ENCODE data around the gene PTPRA.
A peak's percentile ranks its signal among the peaks of the same experiment; 100 is the strongest.
"Not testable (repeated sequence)": the region's sequence is repeated elsewhere in the genome, so short reads cannot be mapped to it uniquely, and the experiment has no call there.

The PTPRA gene, protein sequence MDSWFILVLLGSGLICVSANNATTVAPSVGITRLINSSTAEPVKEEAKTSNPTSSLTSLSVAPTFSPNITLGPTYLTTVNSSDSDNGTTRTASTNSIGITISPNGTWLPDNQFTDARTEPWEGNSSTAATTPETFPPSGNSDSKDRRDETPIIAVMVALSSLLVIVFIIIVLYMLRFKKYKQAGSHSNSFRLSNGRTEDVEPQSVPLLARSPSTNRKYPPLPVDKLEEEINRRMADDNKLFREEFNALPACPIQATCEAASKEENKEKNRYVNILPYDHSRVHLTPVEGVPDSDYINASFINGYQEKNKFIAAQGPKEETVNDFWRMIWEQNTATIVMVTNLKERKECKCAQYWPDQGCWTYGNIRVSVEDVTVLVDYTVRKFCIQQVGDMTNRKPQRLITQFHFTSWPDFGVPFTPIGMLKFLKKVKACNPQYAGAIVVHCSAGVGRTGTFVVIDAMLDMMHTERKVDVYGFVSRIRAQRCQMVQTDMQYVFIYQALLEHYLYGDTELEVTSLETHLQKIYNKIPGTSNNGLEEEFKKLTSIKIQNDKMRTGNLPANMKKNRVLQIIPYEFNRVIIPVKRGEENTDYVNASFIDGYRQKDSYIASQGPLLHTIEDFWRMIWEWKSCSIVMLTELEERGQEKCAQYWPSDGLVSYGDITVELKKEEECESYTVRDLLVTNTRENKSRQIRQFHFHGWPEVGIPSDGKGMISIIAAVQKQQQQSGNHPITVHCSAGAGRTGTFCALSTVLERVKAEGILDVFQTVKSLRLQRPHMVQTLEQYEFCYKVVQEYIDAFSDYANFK

DNA sequence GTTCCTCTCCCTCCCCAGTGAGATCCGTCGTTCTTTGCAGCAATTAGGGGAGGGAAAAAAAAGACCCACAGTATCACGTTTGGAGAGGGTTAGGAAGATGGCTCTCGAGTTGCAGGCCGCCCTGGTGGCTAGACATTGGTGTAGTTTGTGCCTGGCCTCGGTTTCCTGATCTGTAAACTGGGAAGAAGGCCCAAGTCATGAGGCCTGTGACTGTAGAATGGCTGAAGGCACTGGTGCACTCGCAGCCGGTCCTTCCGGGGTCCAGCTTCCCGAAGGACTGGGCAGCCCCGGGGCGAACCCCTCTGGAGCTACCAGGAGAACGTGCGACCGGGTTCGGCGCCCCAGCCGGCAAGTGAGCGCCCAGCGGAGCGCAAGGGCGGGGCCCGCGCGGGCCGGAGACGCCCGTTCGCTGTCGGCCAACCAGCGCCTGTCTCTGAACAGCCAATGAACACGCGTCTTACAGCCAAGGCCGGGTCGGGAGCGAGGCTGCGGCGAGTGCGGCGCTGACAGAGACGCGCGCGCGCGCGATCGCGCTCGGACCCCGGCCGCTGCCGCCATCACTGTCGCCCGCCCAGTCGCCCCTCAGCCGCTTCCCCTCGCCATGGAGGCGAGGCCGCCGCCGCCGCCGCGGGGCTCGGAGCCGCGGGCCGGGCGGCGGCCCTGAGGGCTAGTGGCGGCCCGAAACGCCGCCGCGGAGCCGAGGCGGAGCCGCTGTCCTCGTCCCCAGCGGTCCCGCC, at the start of gene PTPRA:
PTPRA (plus strand) TSS at position 472 of the 737 bp plus-strand sequence. CDS start 90,797 bp downstream, outside the sequence.
- DNase-seq (ENCODE audit: low read depth, low spot score) = peak; percentile 78

GRCh38 chr20:2825761-2826160, 47.5 kb upstream of the PTPRA start:
- DNase-seq (ENCODE audit: low read depth, low spot score) = no peak

GRCh38 chr20:2826655-2827054, 46.6 kb upstream of the PTPRA start:
- no peak for DNase-seq (ENCODE audit: low read depth, low spot score)

- DNase-seq (ENCODE audit: low read depth, low spot score) = no peak
Observed at GRCh38 chr20:2829376-2829775, 43.9 kb upstream of the PTPRA start.

DNA sequence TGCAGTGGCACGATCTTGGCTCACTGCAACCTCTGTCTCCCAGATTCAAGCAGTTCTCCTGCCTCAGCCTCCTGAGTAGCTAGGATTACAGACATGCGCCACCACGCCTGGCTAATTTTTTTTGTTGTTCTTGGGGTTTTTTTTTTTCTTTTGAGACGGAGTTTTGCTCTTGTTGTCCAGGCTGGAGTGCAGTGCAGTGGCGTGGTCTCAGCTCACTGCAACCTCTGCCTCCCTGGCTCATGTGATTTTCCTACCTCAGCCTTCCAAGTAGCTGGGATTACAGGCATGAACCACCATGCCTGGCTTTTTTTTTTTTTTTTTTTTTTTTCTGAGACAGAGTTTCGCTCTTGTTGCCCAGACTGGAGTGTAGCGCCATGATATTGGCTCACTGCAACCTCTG, 42.1 kb upstream of the PTPRA start:
- not testable (repeated sequence) for DNase-seq (ENCODE audit: low read depth, low spot score)

GRCh38 chr20:2833761-2834160, 39.5 kb upstream of the PTPRA start:
- no peak for DNase-seq (ENCODE audit: low read depth, low spot score)

GRCh38 chr20:2834401-2835110, 38.7 kb upstream of the PTPRA start:
- no peak for DNase-seq (ENCODE audit: low read depth, low spot score)

GRCh38 chr20:2835331-2835796, 37.9 kb upstream of the PTPRA start:
- no peak for DNase-seq (ENCODE audit: low read depth, low spot score)

- DNase-seq (ENCODE audit: low read depth, low spot score) = no peak
Observed at GRCh38 chr20:2836035-2836434, 37.2 kb upstream of the PTPRA start.

GRCh38 chr20:2837221-2837960, 35.9 kb upstream of the PTPRA start:
- no peak for DNase-seq (ENCODE audit: low read depth, low spot score)

DNA sequence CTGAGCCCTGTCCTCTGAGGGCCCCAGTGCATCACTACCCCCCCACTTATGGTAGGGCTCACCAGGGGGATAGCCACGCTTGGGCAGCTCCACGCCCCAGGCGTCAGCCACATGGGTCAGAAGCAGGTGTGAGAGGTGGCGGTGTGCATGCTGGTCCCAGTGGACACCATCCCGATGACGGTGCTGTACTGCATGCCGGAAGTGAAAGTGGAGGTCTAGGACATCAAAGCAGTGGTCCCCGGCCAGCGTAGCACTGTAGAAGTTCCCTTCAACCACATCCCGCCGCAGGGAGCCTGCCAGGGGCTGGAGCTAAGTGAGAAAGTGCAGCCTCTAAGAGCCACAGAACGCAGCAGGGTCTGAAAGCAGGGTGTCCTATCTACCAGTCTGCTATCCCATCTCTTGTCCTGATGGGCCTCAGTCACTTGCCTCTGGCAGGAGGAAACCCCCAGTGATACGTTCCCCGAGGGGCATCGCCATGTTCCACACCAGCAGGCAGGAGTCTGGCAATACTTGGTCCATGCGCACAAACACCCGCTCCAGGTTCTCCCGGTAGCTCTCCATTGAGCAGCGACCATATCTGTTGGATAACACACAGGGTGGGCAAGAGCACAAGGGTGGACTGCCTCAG, 35.0 kb upstream of the PTPRA start:
- no peak for DNase-seq (ENCODE audit: low read depth, low spot score)

GRCh38 chr20:2838847-2839671, 34.2 kb upstream of the PTPRA start:
- DNase-seq (ENCODE audit: low read depth, low spot score) = no peak

- no peak for DNase-seq (ENCODE audit: low read depth, low spot score)
Observed at GRCh38 chr20:2839732-2840137, 33.5 kb upstream of the PTPRA start.

DNA sequence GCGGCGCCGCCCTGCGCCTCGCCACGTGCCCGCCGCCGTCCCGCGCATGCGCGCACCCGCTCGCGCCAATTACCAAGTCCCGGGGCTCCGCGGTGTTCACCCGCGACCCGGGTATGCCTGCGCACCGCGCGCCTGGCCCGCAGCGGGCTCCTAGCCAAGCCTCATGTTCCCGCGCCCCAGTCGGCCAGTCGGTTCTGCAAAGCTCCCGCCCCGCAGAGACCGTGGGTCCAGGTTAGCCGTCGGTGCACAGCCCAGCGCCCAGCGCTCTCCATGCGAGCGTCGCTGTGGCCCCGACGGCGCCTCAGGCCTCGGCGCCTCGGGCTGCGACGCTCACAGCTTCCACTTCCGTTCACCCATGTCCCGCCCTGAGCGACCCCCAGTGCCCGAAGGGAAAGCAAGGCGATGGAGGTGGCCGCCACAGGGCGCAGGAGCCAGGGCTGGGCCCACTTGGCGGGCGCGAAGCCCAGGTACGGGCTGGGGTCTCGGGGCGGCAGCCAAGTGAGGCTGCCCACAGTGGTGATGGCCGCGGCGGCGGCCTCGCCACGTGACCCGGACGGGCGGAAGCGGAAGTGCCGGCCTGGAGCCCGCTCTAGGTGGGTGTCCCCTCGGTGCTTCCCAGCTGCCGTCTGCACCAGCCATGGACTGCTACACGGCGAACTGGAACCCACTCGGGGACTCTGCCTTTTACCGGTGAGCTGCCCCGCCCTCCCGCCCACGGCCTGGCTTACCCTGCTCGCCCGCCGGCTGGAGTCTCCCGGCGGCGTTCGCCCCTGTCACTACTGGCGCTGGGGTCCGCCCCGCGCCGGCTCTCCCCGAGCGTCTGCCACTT, 32.9 kb upstream of the PTPRA start, which contains the start of the genes PCED1A and VPS16:
PCED1A (minus strand) TSS at position 518 of the 829 bp plus-strand sequence. CDS start 743 bp downstream, outside the sequence.
VPS16 (plus strand) TSS at position 608 of the 829 bp plus-strand sequence; CDS start at position 638, 30 bp downstream.
- peak; percentile 79 for DNase-seq (ENCODE audit: low read depth, low spot score)

- no peak for DNase-seq (ENCODE audit: low read depth, low spot score)
Observed at GRCh38 chr20:2840967-2841531, 32.2 kb upstream of the PTPRA start.

- DNase-seq (ENCODE audit: low read depth, low spot score) = no peak
Observed at GRCh38 chr20:2845607-2846006, 27.7 kb upstream of the PTPRA start.

GRCh38 chr20:2846698-2847097, 26.6 kb upstream of the PTPRA start:
- DNase-seq (ENCODE audit: low read depth, low spot score) = no peak

DNA sequence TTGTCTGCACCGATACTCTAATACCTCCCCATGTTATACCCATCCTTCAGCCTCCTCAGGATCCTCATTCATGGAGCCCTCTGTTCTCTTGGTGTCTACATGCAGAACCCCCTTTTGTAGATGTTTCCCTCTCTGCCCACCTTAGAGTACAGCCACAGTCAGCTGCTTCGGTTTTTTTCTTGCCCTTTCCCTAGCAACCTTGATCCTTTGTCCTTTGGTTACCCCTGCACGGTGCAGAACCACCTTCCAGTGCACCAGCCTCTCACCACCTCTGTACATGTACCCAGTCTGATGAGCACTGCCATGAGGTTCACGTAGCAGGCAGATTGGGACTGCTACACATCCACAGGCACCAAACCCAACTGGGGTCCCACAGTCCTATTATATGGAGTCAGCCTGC, 25.5 kb upstream of the PTPRA start:
- DNase-seq (ENCODE audit: low read depth, low spot score) = no peak

All from activated naive CD8-positive, alpha-beta T cell treated with anti-CD3 and anti-CD28 coated beads, Interleukin-2, amount 50 U/mL, for 16 hours (primary cell).